Suprapubic skin (tissue), 4 donors: ENCODE data around the gene PLCB1.

Source experiments
- EP300 ChIP-seq: sonication (generic); formaldehyde crosslinking; IDR thresholded peaks from one replicate; pipeline ENCODE4 v1.6.1; 2017; ENCODE audit warnings: antibody characterized with exemption
- POLR2A ChIP-seq, 2 donors: fragments of 450-650 bp; IDR thresholded peaks; one replicate each; pipeline ENCODE4 v1.6.1; 2017; ENCODE audit warnings: antibody characterized with exemption in 2 of 2, mild to moderate bottlenecking in 2 of 2, moderate library complexity in 2 of 2
- POLR2AphosphoS5 ChIP-seq, 3 donors: sonication (generic); formaldehyde crosslinking; IDR thresholded peaks; one replicate each; pipeline ENCODE4 v1.6.1; 2017; ENCODE audit warnings: antibody characterized with exemption in 3 of 3
- TF ChIP-seq, protein P1 (sequence below), 2 donors: fragments of 200-600 bp in 1 of 2; fragments of 450-650 bp in 1 of 2; sonication (generic) in 1 of 2; IDR thresholded peaks; one replicate each; pipeline ENCODE4 v1.5.1; 2016 to 2019; ENCODE audit warnings: antibody characterized with exemption in 2 of 2, mild to moderate bottlenecking in 1 of 2, moderate library complexity in 1 of 2

DNA sequence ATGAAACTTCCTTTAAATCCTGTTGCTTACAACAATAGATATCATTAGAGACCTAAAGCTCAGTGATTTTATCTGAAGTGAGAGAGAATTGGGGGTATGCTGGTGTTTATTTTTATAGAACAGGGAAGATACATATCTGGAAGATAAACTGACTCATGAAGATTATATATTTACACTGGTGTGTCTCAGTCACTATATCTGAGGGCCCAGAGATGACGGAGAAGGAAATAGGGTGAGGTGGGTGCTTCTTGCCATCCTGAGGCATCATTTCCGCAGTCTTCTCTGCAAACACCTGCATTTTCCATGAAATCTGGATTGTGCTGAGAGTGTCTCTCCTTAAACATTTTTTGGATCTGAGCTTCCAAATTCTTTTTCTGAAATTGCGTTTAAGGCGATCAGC lies 5.9 kb upstream of the PLCB1 start:
- TF ChIP-seq, protein P1, sequence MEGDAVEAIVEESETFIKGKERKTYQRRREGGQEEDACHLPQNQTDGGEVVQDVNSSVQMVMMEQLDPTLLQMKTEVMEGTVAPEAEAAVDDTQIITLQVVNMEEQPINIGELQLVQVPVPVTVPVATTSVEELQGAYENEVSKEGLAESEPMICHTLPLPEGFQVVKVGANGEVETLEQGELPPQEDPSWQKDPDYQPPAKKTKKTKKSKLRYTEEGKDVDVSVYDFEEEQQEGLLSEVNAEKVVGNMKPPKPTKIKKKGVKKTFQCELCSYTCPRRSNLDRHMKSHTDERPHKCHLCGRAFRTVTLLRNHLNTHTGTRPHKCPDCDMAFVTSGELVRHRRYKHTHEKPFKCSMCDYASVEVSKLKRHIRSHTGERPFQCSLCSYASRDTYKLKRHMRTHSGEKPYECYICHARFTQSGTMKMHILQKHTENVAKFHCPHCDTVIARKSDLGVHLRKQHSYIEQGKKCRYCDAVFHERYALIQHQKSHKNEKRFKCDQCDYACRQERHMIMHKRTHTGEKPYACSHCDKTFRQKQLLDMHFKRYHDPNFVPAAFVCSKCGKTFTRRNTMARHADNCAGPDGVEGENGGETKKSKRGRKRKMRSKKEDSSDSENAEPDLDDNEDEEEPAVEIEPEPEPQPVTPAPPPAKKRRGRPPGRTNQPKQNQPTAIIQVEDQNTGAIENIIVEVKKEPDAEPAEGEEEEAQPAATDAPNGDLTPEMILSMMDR (IDR thresholded peaks at IDR 0.05): no peak
- TF ChIP-seq POLR2A (IDR thresholded peaks at IDR 0.05) (no peak), EP300 (no peak), POLR2AphosphoS5 (IDR thresholded peaks at IDR 0.05) (no peak)
